PC-3 (cell line): ENCODE data around the gene UTS2B. TPM values are rescaled to one million over a fixed set of nuclear protein-coding genes. Genes with fewer than 3 reads are reported as not detected.

Experiments
- ATAC-seq: fragments of 200-7000 bp; cut with Tn5 transposase; 2 replicates; pipeline ENCODE4 v1.9.1; 2020; ENCODE audit warnings: mild to moderate bottlenecking, moderate library complexity
- BruUV-seq: library from RNA; stranded (reverse); fragments of 400-500 nt; replicated peaks from 2 replicates; lab custom pipeline; 2021; lab: Mats Ljungman, UMichigan
- CTCF ChIA-PET: fragments of 300-600 bp; sonication (Branson Sonifier 250); formaldehyde crosslinking; loops from one replicate; lab custom pipeline; 2022; ENCODE audit warnings: antibody characterized with exemption; lab: Charles Lee
- POLR2A ChIA-PET: fragments of 300-600 bp; sonication (Branson Sonifier 250); formaldehyde crosslinking; loops from one replicate; lab custom pipeline; 2022; ENCODE audit warnings: antibody characterized with exemption; ENCODE audit not compliant: unreplicated experiment; lab: Charles Lee
- DNase-seq: peaks from one replicate; pipeline ENCODE4 v3.0.0-alpha.2; 2015
- H2AFZ ChIP-seq: fragments of 300-600 bp; sonication (generic); 2 replicates; pipeline ENCODE4 v1.6.0; 2016; ENCODE audit warnings: antibody characterized with exemption, low read length
- H3F3A ChIP-seq: fragments of 300-600 bp; sonication (generic); one replicate; pipeline ENCODE4 v1.6.0; 2017; ENCODE audit warnings: antibody characterized with exemption, low read length, control low read depth, mild to moderate bottlenecking; ENCODE audit not compliant: unreplicated experiment
- H3K27ac ChIP-seq: fragments of 300-600 bp; sonication (generic); 2 replicates; pipeline ENCODE4 v1.5.1; 2016; ENCODE audit warnings: mild to moderate bottlenecking, low read length
- H3K27me3 ChIP-seq: fragments of 300-600 bp; sonication (generic); 2 replicates; pipeline ENCODE4 v1.6.1; 2016; ENCODE audit warnings: low read length, mixed read lengths
- H3K36me3 ChIP-seq: fragments of 300-600 bp; sonication (generic); 2 replicates; pipeline ENCODE4 v1.6.1; 2016; ENCODE audit warnings: low read depth, mixed run types, low read length, mixed read lengths
- H3K4me1 ChIP-seq: fragments of 300-600 bp; sonication (generic); 2 replicates; pipeline ENCODE4 v1.5.1; 2016; ENCODE audit warnings: low read length; ENCODE audit not compliant: insufficient read depth
- H3K4me2 ChIP-seq: fragments of 300-600 bp; sonication (generic); 2 replicates; pipeline ENCODE4 v1.6.0; 2016; ENCODE audit warnings: low read length
- H3K4me3 ChIP-seq: fragments of 300-600 bp; sonication (generic); 2 replicates; pipeline ENCODE4 v1.5.1; 2016; ENCODE audit warnings: mild to moderate bottlenecking, low read length, mixed read lengths
- H3K79me2 ChIP-seq: fragments of 300-600 bp; sonication (generic); 2 replicates; pipeline ENCODE4 v1.6.1; 2017; ENCODE audit warnings: low read length, mixed read lengths
- H3K9ac ChIP-seq: fragments of 300-600 bp; sonication (generic); 2 replicates; pipeline ENCODE4 v1.6.0; 2016; ENCODE audit warnings: mild to moderate bottlenecking, low read length
- H3K9me2 ChIP-seq: fragments of 300-600 bp; sonication (generic); replicated peaks from 2 replicates; pipeline ENCODE4 v1.6.1; 2016; ENCODE audit warnings: mixed run types, low read length, mixed read lengths
- H3K9me3 ChIP-seq: fragments of 300-600 bp; sonication (generic); 2 replicates; pipeline ENCODE4 v1.6.1; 2016; ENCODE audit warnings: low read length, mixed read lengths
- H4K20me1 ChIP-seq: fragments of 300-600 bp; sonication (generic); 2 replicates; pipeline ENCODE4 v1.6.1; 2016; ENCODE audit warnings: low read length, mixed read lengths
- CTCF ChIP-seq: fragments of 300-600 bp; sonication (generic); conservative IDR thresholded peaks from 2 replicates; pipeline ENCODE4 v1.5.1; 2017; ENCODE audit warnings: antibody characterized with exemption, low read depth, mild to moderate bottlenecking, low read length
- EZH2 ChIP-seq: fragments of 300-600 bp; sonication (generic); IDR thresholded peaks from one replicate; pipeline ENCODE4 v1.6.1; 2017; ENCODE audit warnings: antibody characterized with exemption, mild to moderate bottlenecking, low read length; ENCODE audit not compliant: unreplicated experiment
- EZH2phosphoT487 ChIP-seq: fragments of 300-600 bp; sonication (generic); IDR thresholded peaks from 2 replicates; pipeline ENCODE4 v1.6.1; 2018; ENCODE audit warnings: mild to moderate bottlenecking, antibody characterized with exemption, low read length, borderline replicate concordance
- intact Hi-C: fragments of 100-400 bp; cut with micrococcal nuclease; formaldehyde crosslinking; loops from 2 replicates; pipeline ENCODE4 v1.9.0; 2023
- total RNA-seq: library from RNA; depleted of rRNA; stranded (reverse); fragments of >200 nt; gene quantifications from 2 replicates; pipeline ENCODE4 v1.2.3, GENCODE V29; 2014

UTS2B gene
- total RNA-seq, 1 experiment from 2014 or later, result not detected

GRCh38 chr3:191366675-191367074, 36.3 kb upstream of the UTS2B start:
- Histone ChIP-seq H3K9me2 (no peaks in the 10 kb centered on the region), H3K4me3 (no peak overlapping the region), H3K9ac (no peak overlapping the region), H3K27me3 (no peaks in the 10 kb centered on the region), H2AFZ (no peak overlapping the region), H3K27ac (no peak overlapping the region), H3K4me2 (no peak overlapping the region), H3K79me2 (no peaks in the 10 kb centered on the region), H3K36me3 (peaks cover 29% of the 10 kb centered on the region), H4K20me1 (no peaks in the 10 kb centered on the region), H3K9me3 (no peaks in the 10 kb centered on the region), H3F3A (no peaks in the 10 kb centered on the region), H3K4me1 (peaks cover 7% of the 10 kb centered on the region; the same call in 1 of the 2 replicates)
- DNase-seq (no peak), ATAC-seq (peak; percentile 40; the same call in 1 of the 2 replicates)
- no TSS peak for BruUV-seq
- TF ChIP-seq CTCF (no peak), EZH2phosphoT487 (no peak), EZH2 (no peak)
- CTCF ChIA-PET, result no interaction called here
- intact Hi-C loops, result no loop called here
- POLR2A ChIA-PET, result interaction anchor here (0.6 kb wide), 2 partner anchors 11 to 17 kb away, joined by 3 to 6 read pairs; no protein-coding TSS in a partner anchor

GRCh38 chr3:191363221-191363620, 32.9 kb upstream of the UTS2B start:
- Histone ChIP-seq H3K27me3 (no peaks in the 10 kb centered on the region), H3K9ac (no peak overlapping the region), H3K4me2 (no peak overlapping the region), H3K9me2 (no peaks in the 10 kb centered on the region), H3K36me3 (peaks cover 29% of the 10 kb centered on the region), H3F3A (no peaks in the 10 kb centered on the region), H4K20me1 (no peaks in the 10 kb centered on the region), H3K9me3 (no peaks in the 10 kb centered on the region), H3K4me1 (peaks cover 24% of the 10 kb centered on the region), H3K27ac (no peak overlapping the region), H2AFZ (no peak overlapping the region), H3K79me2 (no peaks in the 10 kb centered on the region), H3K4me3 (no peak overlapping the region)
- ATAC-seq (no peak), DNase-seq (peak; percentile 29)
- TF ChIP-seq CTCF (no peak), EZH2 (no peak), EZH2phosphoT487 (no peak)
- BruUV-seq, result no TSS peak
- intact Hi-C loops, result no loop called here
- POLR2A ChIA-PET, result no interaction called here
- CTCF ChIA-PET, result no interaction called here

GRCh38 chr3:191362524-191363090, 32.3 kb upstream of the UTS2B start:
- H3K4me1 ChIP-seq, result peaks cover 25% of the 10 kb centered on the region

More at GRCh38 chr3:191362524-191363090, 32.3 kb upstream of the UTS2B start:
- DNase-seq (no peak), ATAC-seq (no peak)
- no peak overlapping the region for H3K4me2 ChIP-seq
- H4K20me1 ChIP-seq, result no peaks in the 10 kb centered on the region
- peaks cover 35% of the 10 kb centered on the region for H3K36me3 ChIP-seq
- no peaks in the 10 kb centered on the region for H3F3A ChIP-seq
- H3K79me2 ChIP-seq, result peaks cover 4% of the 10 kb centered on the region
- no peaks in the 10 kb centered on the region for H3K27me3 ChIP-seq
- ChIA-PET CTCF (no interaction called here), POLR2A (no interaction called here)
- H3K9ac ChIP-seq, result no peak overlapping the region
- TF ChIP-seq EZH2phosphoT487 (no peak), CTCF (no peak), EZH2 (no peak)
- H3K4me3 ChIP-seq, result no peak overlapping the region
- intact Hi-C loops, result no loop called here
- H2AFZ ChIP-seq, result no peak overlapping the region
- no peaks in the 10 kb centered on the region for H3K9me3 ChIP-seq
- H3K27ac ChIP-seq, result no peak overlapping the region
- BruUV-seq, result no TSS peak
- no peaks in the 10 kb centered on the region for H3K9me2 ChIP-seq
